ENCODE results near the gene SOX5. TPM values are rescaled to one million over a fixed set of nuclear protein-coding genes. Genes with fewer than 3 reads are reported as not detected.

The SOX5 gene
- total RNA-seq, 1 experiment from 2014 or later: not detected

DNA sequence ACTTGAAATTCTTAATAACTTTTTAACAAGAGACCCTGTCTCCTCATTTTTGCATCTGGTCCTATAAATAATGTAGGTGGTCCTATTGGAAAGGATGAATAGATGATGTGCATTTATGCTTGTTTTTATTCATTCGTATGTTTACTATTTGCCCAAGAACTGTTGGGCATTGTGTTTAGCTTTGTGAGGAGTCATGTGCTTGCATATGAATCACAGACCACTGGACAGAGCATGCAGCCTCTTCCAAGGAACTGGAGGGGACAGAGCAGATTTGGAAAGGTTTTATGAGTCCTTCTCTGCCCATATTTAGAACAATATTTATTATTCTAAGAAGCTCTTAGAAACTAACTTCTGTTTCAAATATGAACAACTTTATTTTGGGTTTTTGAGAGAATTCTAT is 414.0 kb downstream of the SOX5 start:
- no peaks in the 10 kb centered on the region for H3K36me3 Mint-ChIP-seq (ENCODE audit: insufficient read depth, unreplicated experiment)

DNA sequence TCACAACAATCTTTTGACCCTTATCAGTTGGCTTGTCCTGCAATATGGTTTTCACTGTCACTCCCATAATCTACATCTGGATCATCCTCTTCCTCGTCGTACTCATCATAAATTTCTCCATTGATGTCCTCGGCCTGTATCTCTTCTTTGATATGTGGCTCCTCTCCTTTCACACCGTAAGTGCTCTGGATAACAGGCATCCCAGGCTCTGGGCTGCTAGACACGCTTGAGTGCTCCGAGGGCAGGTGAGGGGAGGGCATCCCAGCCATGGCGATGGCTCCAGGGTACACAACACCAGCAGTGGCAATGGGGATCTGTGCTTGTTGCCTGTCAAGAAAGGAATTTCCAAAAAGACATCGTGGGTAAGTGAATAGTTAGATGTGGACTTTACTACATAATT is 415.3 kb downstream of the SOX5 start:
- H3K4me3 Mint-ChIP-seq (ENCODE audit: low read depth, unreplicated experiment): no peak overlapping the region
- CTCF ChIA-PET: no interaction called here
- no TSS peak for BruUV-seq (replicated peaks)
- H3K4me1 Mint-ChIP-seq (ENCODE audit: low read depth, unreplicated experiment): no peaks in the 10 kb centered on the region
- TF ChIP-seq, protein P1, sequence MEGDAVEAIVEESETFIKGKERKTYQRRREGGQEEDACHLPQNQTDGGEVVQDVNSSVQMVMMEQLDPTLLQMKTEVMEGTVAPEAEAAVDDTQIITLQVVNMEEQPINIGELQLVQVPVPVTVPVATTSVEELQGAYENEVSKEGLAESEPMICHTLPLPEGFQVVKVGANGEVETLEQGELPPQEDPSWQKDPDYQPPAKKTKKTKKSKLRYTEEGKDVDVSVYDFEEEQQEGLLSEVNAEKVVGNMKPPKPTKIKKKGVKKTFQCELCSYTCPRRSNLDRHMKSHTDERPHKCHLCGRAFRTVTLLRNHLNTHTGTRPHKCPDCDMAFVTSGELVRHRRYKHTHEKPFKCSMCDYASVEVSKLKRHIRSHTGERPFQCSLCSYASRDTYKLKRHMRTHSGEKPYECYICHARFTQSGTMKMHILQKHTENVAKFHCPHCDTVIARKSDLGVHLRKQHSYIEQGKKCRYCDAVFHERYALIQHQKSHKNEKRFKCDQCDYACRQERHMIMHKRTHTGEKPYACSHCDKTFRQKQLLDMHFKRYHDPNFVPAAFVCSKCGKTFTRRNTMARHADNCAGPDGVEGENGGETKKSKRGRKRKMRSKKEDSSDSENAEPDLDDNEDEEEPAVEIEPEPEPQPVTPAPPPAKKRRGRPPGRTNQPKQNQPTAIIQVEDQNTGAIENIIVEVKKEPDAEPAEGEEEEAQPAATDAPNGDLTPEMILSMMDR (IDR thresholded peaks at IDR 0.05; ENCODE audit: unreplicated experiment): no peak
- no peaks in the 10 kb centered on the region for H3K36me3 Mint-ChIP-seq (ENCODE audit: insufficient read depth, unreplicated experiment)
- no peak for DNase-seq
- H3K27ac Mint-ChIP-seq (ENCODE audit: unreplicated experiment): no peak overlapping the region
- no peaks in the 10 kb centered on the region for H3K27me3 Mint-ChIP-seq (ENCODE audit: unreplicated experiment)
- H3K9me3 Mint-ChIP-seq (ENCODE audit: low read depth, unreplicated experiment): peaks cover 5% of the 10 kb centered on the region
- intact Hi-C loops (cut with micrococcal nuclease; ENCODE audit: unreplicated experiment): no loop called here

More for the DNA sequence above, 414.0 kb downstream of the SOX5 start:
- no peak overlapping the region for H3K4me3 Mint-ChIP-seq (ENCODE audit: low read depth, unreplicated experiment)
- H3K4me1 Mint-ChIP-seq (ENCODE audit: low read depth, unreplicated experiment): no peaks in the 10 kb centered on the region
- no peak overlapping the region for H3K27ac Mint-ChIP-seq (ENCODE audit: unreplicated experiment)
- no peak for DNase-seq
- H3K27me3 Mint-ChIP-seq (ENCODE audit: unreplicated experiment): no peaks in the 10 kb centered on the region
- no TSS peak for BruUV-seq (replicated peaks)
- H3K9me3 Mint-ChIP-seq (ENCODE audit: low read depth, unreplicated experiment): peaks cover 5% of the 10 kb centered on the region
- intact Hi-C loops (cut with micrococcal nuclease; ENCODE audit: unreplicated experiment): no loop called here
- CTCF ChIA-PET: no interaction called here
- TF ChIP-seq, protein P1 (IDR thresholded peaks at IDR 0.05; ENCODE audit: unreplicated experiment): no peak

DNA sequence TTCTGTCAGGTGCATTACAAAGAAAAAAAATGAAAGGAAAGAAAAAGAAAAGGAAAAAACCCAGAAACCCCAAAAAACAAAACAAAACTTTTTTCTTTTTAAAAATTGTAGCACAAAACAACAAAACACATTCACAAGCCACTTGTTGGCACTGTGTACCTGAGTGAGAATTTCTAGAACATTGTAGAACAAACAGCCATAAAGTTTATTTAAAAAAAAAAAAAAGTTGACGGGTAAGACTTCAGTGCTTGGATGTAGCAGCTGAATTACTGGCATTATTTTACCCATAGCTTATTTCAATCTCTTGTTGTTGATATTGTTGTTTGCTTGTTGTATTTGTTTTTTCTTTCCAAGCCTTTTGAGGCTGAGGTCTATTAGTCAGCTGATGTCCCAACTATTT is 415.8 kb downstream of the SOX5 start:
- CTCF ChIA-PET: no interaction called here
- DNase-seq: no peak
- Mint-ChIP-seq H3K4me1 (ENCODE audit: low read depth, unreplicated experiment) (no peaks in the 10 kb centered on the region), H3K9me3 (ENCODE audit: low read depth, unreplicated experiment) (peaks cover 5% of the 10 kb centered on the region), H3K27me3 (ENCODE audit: unreplicated experiment) (no peaks in the 10 kb centered on the region), H3K4me3 (ENCODE audit: low read depth, unreplicated experiment) (no peak overlapping the region), H3K27ac (ENCODE audit: unreplicated experiment) (no peak overlapping the region), H3K36me3 (ENCODE audit: insufficient read depth, unreplicated experiment) (no peaks in the 10 kb centered on the region)
- TF ChIP-seq, protein P1 (IDR thresholded peaks at IDR 0.05; ENCODE audit: unreplicated experiment): no peak
- no TSS peak for BruUV-seq (replicated peaks)
- intact Hi-C loops (cut with micrococcal nuclease; ENCODE audit: unreplicated experiment): no loop called here

DNA sequence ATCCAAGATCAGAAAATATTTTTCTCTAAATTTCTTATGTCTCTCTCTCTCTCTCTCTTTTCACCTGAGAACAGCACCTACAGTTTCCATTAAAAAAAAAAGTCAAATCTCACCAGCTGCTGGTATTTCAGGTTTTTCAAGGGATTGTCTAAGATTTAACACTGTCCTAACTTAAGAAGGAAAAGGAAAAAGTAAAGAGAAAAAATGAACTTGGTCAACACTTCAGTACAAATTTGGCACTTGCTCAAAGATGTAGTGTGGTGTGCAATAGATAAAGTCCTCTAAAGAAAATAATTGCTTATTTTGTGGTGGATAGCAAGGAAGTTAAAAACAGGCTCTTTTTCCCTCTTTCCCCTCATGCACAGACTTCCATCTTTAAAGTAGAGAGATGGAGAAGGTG is 416.2 kb downstream of the SOX5 start:
- TF ChIP-seq, protein P1 (IDR thresholded peaks at IDR 0.05; ENCODE audit: unreplicated experiment): no peak
- Mint-ChIP-seq H3K4me1 (ENCODE audit: low read depth, unreplicated experiment) (no peaks in the 10 kb centered on the region), H3K27ac (ENCODE audit: unreplicated experiment) (no peak overlapping the region), H3K4me3 (ENCODE audit: low read depth, unreplicated experiment) (no peak overlapping the region), H3K36me3 (ENCODE audit: insufficient read depth, unreplicated experiment) (no peaks in the 10 kb centered on the region), H3K9me3 (ENCODE audit: low read depth, unreplicated experiment) (peaks cover 5% of the 10 kb centered on the region), H3K27me3 (ENCODE audit: unreplicated experiment) (no peaks in the 10 kb centered on the region)
- no peak for DNase-seq
- CTCF ChIA-PET: no interaction called here
- intact Hi-C loops (cut with micrococcal nuclease; ENCODE audit: unreplicated experiment): no loop called here
- no TSS peak for BruUV-seq (replicated peaks)
